Left lung (tissue), 10 donors: Measurements from ENCODE around the gene FOXK1. TPM values are rescaled to one million over a fixed set of nuclear protein-coding genes. Genes with fewer than 3 reads are reported as not detected.
"Not testable (repeated sequence)": the region's sequence is repeated elsewhere in the genome, so short reads cannot be mapped to it uniquely, and the experiment has no call there.

ENCODE experiments used
- ATAC-seq: fragments of 200-7000 bp; cut with Tn5 transposase; one replicate; pipeline ENCODE4 v1.9.1; 2020; ENCODE audit warnings: moderate library complexity
- DNase-seq, 4 donors: peaks; one replicate each; pipeline ENCODE4 v3.0.0-alpha.2; 2013 to 2020
- H3K27ac ChIP-seq, 2 donors: fragments of 200-600 bp; sonication (generic) in 1 of 2; one replicate each; pipeline versions ENCODE4 v1.5.0 to v1.8.0; 2020 to 2021
- H3K27me3 ChIP-seq, 2 donors: fragments of 200-600 bp; sonication (generic) in 1 of 2; one replicate each; pipeline versions ENCODE4 v1.5.0 to v1.8.0; 2020 to 2021
- H3K36me3 ChIP-seq, 2 donors: fragments of 200-600 bp; sonication (generic) in 1 of 2; one replicate each; pipeline versions ENCODE4 v1.5.0 to v1.8.0; 2020 to 2021
- H3K4me1 ChIP-seq, 2 donors: fragments of 200-600 bp; one replicate each; pipeline ENCODE4 v1.8.0; 2021
- H3K4me3 ChIP-seq, 2 donors: fragments of 200-600 bp; sonication (generic) in 1 of 2; one replicate each; pipeline versions ENCODE4 v1.5.0 to v1.8.0; 2020 to 2021; ENCODE audit warnings: mild to moderate bottlenecking in 1 of 2
- H3K9me3 ChIP-seq, 2 donors: fragments of 200-600 bp; sonication (generic) in 1 of 2; one replicate each; pipeline versions ENCODE4 v1.5.0 to v1.8.0; 2020 to 2021
- CTCF ChIP-seq, 2 donors: fragments of 200-600 bp; sonication (generic) in 1 of 2; IDR thresholded peaks; one replicate each; pipeline versions ENCODE4 v1.5.0 to v1.8.0; 2021; ENCODE audit warnings: antibody characterized with exemption in 2 of 2
- intact Hi-C, 2 donors: fragments of 100-400 bp; cut with DNase I; formaldehyde crosslinking; loops; one replicate each; pipeline versions ENCODE4 v1.11.2 to v1.14.2; 2022
- polyA plus RNA-seq, 6 donors: library from polyadenylated mRNA; unstranded; fragments of 120-200 nt; gene quantifications; one replicate each; pipeline ENCODE4 v1.2.1, GENCODE V29; 2013; ENCODE audit not compliant: insufficient read length in 6 of 6
- total RNA-seq, 2 donors: library from RNA; stranded (reverse); fragmentation: NEBNext Ultra II Directional; extraction: Animal tissue kit (Norgen Biotek cat#: 25700); gene quantifications; one replicate each; pipeline ENCODE4 v1.2.1, GENCODE V29; 2021
- donor health status: DM: no; HTN: yes; CAD: no.
- donor health status: DM: no; HTN: no; CAD: no.

The FOXK1 gene
- total and polyA plus RNA-seq, 8 donors: 15.1 to 29.2 (median 18.8) TPM

- Histone ChIP-seq H3K36me3 (no peaks in the 10 kb centered on the region), H3K4me1 (no peaks in the 10 kb centered on the region), H3K27me3 (no peaks in the 10 kb centered on the region), H3K27ac (peak overlapping the region; percentile 7 to 64), H3K4me3 (no peak overlapping the region), H3K9me3 (no peaks in the 10 kb centered on the region)
- DNase-seq (no peak), ATAC-seq (peak; percentile 57)
- intact Hi-C loops: no loop called here
- TF ChIP-seq CTCF (IDR thresholded peaks at IDR 0.05): no peak
Measured at GRCh38 chr7:4665661-4666060, 16.4 kb upstream of the FOXK1 start.

- Histone ChIP-seq H3K36me3 (no peaks in the 10 kb centered on the region), H3K27me3 (no peaks in the 10 kb centered on the region), H3K4me3 (no peak overlapping the region), H3K9me3 (no peaks in the 10 kb centered on the region), H3K27ac (peak overlapping the region in 1 of 2 donors; percentile 6), H3K4me1 (no peaks in the 10 kb centered on the region)
- intact Hi-C loops: no loop called here
- no peak for DNase-seq
- no peak for TF ChIP-seq CTCF (IDR thresholded peaks at IDR 0.05)
- no peak for ATAC-seq
Measured at GRCh38 chr7:4667776-4668509, 14.2 kb upstream of the FOXK1 start.

- intact Hi-C loops: no loop called here
- H3K4me1 ChIP-seq: no peaks in the 10 kb centered on the region
- peak overlapping the region in 1 of 2 donors; percentile 6 for H3K27ac ChIP-seq
- H3K9me3 ChIP-seq: no peaks in the 10 kb centered on the region
- DNase-seq: no peak
- no peaks in the 10 kb centered on the region for H3K27me3 ChIP-seq
- H3K4me3 ChIP-seq: no peak overlapping the region
- H3K36me3 ChIP-seq: no peaks in the 10 kb centered on the region
- no peak for TF ChIP-seq CTCF (IDR thresholded peaks at IDR 0.05)
- ATAC-seq: no peak
Measured at GRCh38 chr7:4668510-4668847, 13.6 kb upstream of the FOXK1 start.

GRCh38 chr7:4670791-4671190, 11.3 kb upstream of the FOXK1 start:
- H3K9me3 ChIP-seq: peaks cover 0 to 16% of the 10 kb centered on the region in 2 donors
- H3K36me3 ChIP-seq: no peaks in the 10 kb centered on the region
- H3K27ac ChIP-seq: no peak overlapping the region
- H3K27me3 ChIP-seq: no peaks in the 10 kb centered on the region
- no peak overlapping the region for H3K4me3 ChIP-seq
- DNase-seq: no peak
- ATAC-seq: no peak
- TF ChIP-seq CTCF (IDR thresholded peaks at IDR 0.05): no peak
- H3K4me1 ChIP-seq: no peaks in the 10 kb centered on the region
- intact Hi-C loops: no loop called here

- Histone ChIP-seq H3K4me1 (no peaks in the 10 kb centered on the region), H3K27me3 (no peaks in the 10 kb centered on the region), H3K9me3 (peaks cover 0 to 16% of the 10 kb centered on the region in 2 donors), H3K36me3 (no peaks in the 10 kb centered on the region), H3K27ac (no peak overlapping the region), H3K4me3 (no peak overlapping the region)
- ATAC-seq: no peak
- intact Hi-C loops: no loop called here
- DNase-seq: no peak
- TF ChIP-seq CTCF (IDR thresholded peaks at IDR 0.05): no peak
Measured at GRCh38 chr7:4675771-4676367, 6.2 kb upstream of the FOXK1 start.

GRCh38 chr7:4677518-4677917, 4.6 kb upstream of the FOXK1 start:
- H3K4me3 ChIP-seq, H3K36me3 ChIP-seq, intact Hi-C loops, H3K4me1 ChIP-seq, DNase-seq, H3K27me3 ChIP-seq, H3K27ac ChIP-seq, ATAC-seq: not testable (repeated sequence)
- peaks cover 0 to 16% of the 10 kb centered on the region in 2 donors for H3K9me3 ChIP-seq
